ENCODE data around the gene TBL3.
A peak's percentile ranks its signal among the peaks of the same experiment; 100 is the strongest.

The TBL3 gene

GRCh38 chr16:1961651-1962067 lies 10.2 kb upstream of the TBL3 start:
- TF ChIP-seq TCF12 (IDR thresholded peaks at IDR 0.05; ENCODE audit: low read depth) (no peak), CEBPB (IDR thresholded peaks at IDR 0.05) (no peak)

GRCh38 chr16:1963806-1964505 lies 7.9 kb upstream of the TBL3 start:
- TF ChIP-seq CEBPB (IDR thresholded peaks at IDR 0.05) (no peak), NFIC (IDR thresholded peaks at IDR 0.05) (no peak), RAD21 (IDR thresholded peaks at IDR 0.05; ENCODE audit: low read depth) (no peak), EP300 (IDR thresholded peaks at IDR 0.05; ENCODE audit: borderline replicate concordance) (no peak), EGR1 (IDR thresholded peaks at IDR 0.05) (no peak), ZBTB7A (IDR thresholded peaks at IDR 0.05; ENCODE audit: low read depth) (no peak), TCF12 (IDR thresholded peaks at IDR 0.05; ENCODE audit: low read depth) (no peak), YY1 (IDR thresholded peaks at IDR 0.05; ENCODE audit: low read depth) (no peak)

- no peak for TF ChIP-seq TEAD4 (IDR thresholded peaks at IDR 0.05)
- peak; percentile 90 for TF ChIP-seq CREB1 (IDR thresholded peaks at IDR 0.05; ENCODE audit: low read depth)
- TF ChIP-seq TCF12 (IDR thresholded peaks at IDR 0.05; ENCODE audit: low read depth) = peak; percentile 10; the same call in 1 of the 2 replicates
- no peak for TF ChIP-seq FOXM1 (IDR thresholded peaks at IDR 0.05; ENCODE audit: borderline replicate concordance, low read depth)
- no peak for TF ChIP-seq NFIC (IDR thresholded peaks at IDR 0.05)
- peak; percentile 73; the same call in 1 of the 2 replicates for TF ChIP-seq YY1 (IDR thresholded peaks at IDR 0.05; ENCODE audit: low read depth)
- peak; percentile 98 for TF ChIP-seq TAF1 (IDR thresholded peaks at IDR 0.05; ENCODE audit: low read depth)
- TF ChIP-seq ZBTB7A (IDR thresholded peaks at IDR 0.05; ENCODE audit: low read depth) = no peak
- no peak for TF ChIP-seq RAD21 (IDR thresholded peaks at IDR 0.05; ENCODE audit: low read depth)
- TF ChIP-seq MAX (IDR thresholded peaks at IDR 0.05) = peak; percentile 97
- TF ChIP-seq CEBPB (IDR thresholded peaks at IDR 0.05) = no peak
- TF ChIP-seq EGR1 (IDR thresholded peaks at IDR 0.05) = peak; percentile 98
- no peak for TF ChIP-seq EP300 (IDR thresholded peaks at IDR 0.05; ENCODE audit: borderline replicate concordance)
- peak; percentile 42; the same call in 1 of the 2 replicates for TF ChIP-seq USF1 (IDR thresholded peaks at IDR 0.05)
- no peak for TF ChIP-seq REST (IDR thresholded peaks at IDR 0.05; ENCODE audit: low read depth)
Observed at GRCh38 chr16:1964506-1965395, 7.1 kb upstream of the TBL3 start, which contains the start of gene RPS2. Gene RPS2 (minus strand): TSS chr16:1964826. CDS start chr16:1964625, 201 bp downstream.

GRCh38 chr16:1965396-1966001 lies 6.4 kb upstream of the TBL3 start:
- TF ChIP-seq YY1 (IDR thresholded peaks at IDR 0.05; ENCODE audit: low read depth) (no peak), REST (IDR thresholded peaks at IDR 0.05; ENCODE audit: low read depth) (no peak), CREB1 (IDR thresholded peaks at IDR 0.05; ENCODE audit: low read depth) (no peak), TAF1 (IDR thresholded peaks at IDR 0.05; ENCODE audit: low read depth) (no peak), TCF12 (IDR thresholded peaks at IDR 0.05; ENCODE audit: low read depth) (no peak), TEAD4 (IDR thresholded peaks at IDR 0.05) (no peak), USF1 (IDR thresholded peaks at IDR 0.05) (no peak), EGR1 (IDR thresholded peaks at IDR 0.05) (no peak), RAD21 (IDR thresholded peaks at IDR 0.05; ENCODE audit: low read depth) (no peak), NFIC (IDR thresholded peaks at IDR 0.05) (no peak), MAX (IDR thresholded peaks at IDR 0.05) (no peak)

- no peak for TF ChIP-seq FOXM1 (IDR thresholded peaks at IDR 0.05; ENCODE audit: borderline replicate concordance, low read depth)
- TF ChIP-seq CEBPB (IDR thresholded peaks at IDR 0.05) = no peak
- TF ChIP-seq YY1 (IDR thresholded peaks at IDR 0.05; ENCODE audit: low read depth) = no peak
- no peak for TF ChIP-seq NFIC (IDR thresholded peaks at IDR 0.05)
- no peak for TF ChIP-seq TCF12 (IDR thresholded peaks at IDR 0.05; ENCODE audit: low read depth)
- no peak for TF ChIP-seq TEAD4 (IDR thresholded peaks at IDR 0.05)
- TF ChIP-seq CREB1 (IDR thresholded peaks at IDR 0.05; ENCODE audit: low read depth) = no peak
- TF ChIP-seq EP300 (IDR thresholded peaks at IDR 0.05; ENCODE audit: borderline replicate concordance) = no peak
- no peak for TF ChIP-seq REST (IDR thresholded peaks at IDR 0.05; ENCODE audit: low read depth)
- no peak for TF ChIP-seq ZBTB7A (IDR thresholded peaks at IDR 0.05; ENCODE audit: low read depth)
- no peak for TF ChIP-seq TAF1 (IDR thresholded peaks at IDR 0.05; ENCODE audit: low read depth)
- no peak for TF ChIP-seq RAD21 (IDR thresholded peaks at IDR 0.05; ENCODE audit: low read depth)
- no peak for TF ChIP-seq EGR1 (IDR thresholded peaks at IDR 0.05)
- TF ChIP-seq USF1 (IDR thresholded peaks at IDR 0.05) = no peak
- TF ChIP-seq MAX (IDR thresholded peaks at IDR 0.05) = no peak
Observed at GRCh38 chr16:1966460-1966859, 5.4 kb upstream of the TBL3 start, which contains the start of gene RNF151. Gene RNF151 (plus strand): TSS chr16:1966856. CDS start chr16:1966882, 26 bp downstream.
